OCI-LY7 (cell line): Measurements from ENCODE around the gene CHMP1A.

Experiments
- EZH2phosphoT487 ChIP-seq: fragments of 200-600 bp; sonication (generic); IDR thresholded peaks from 2 replicates; pipeline ENCODE4 v1.6.1; 2018; ENCODE audit warnings: low read depth, borderline replicate concordance, mild to moderate bottlenecking, mixed run types, antibody characterized with exemption, low read length, moderate library complexity, mixed read lengths
- TF ChIP-seq, protein P1 (sequence below): fragments of 200-600 bp; sonication (generic); conservative IDR thresholded peaks from 2 replicates; pipeline ENCODE4 v1.5.1; 2014; ENCODE audit warnings: mild to moderate bottlenecking, antibody characterized with exemption, low read length, moderate library complexity, mixed read lengths

DNA sequence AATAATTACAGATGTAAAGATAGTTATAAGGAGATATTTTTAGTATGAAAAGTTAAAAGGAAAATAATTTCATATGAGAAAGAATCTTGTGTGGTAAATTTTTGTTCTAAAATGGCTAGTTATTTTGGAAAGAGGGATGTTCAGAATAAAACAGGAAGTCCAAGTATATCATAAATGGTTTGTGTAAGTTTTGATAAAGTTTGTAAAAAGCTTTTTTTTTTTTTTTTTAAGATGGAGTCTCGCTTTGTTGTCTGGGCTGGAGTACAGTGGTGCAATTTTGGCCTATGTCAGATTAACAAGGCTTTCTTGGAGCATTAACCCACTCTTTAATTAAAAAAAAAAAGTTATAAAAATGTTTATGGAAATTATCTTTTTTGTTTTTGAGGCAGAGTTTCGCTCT is 20.8 kb upstream of the CHMP1A start:
- TF ChIP-seq EZH2phosphoT487, result no peak
- TF ChIP-seq, protein P1, sequence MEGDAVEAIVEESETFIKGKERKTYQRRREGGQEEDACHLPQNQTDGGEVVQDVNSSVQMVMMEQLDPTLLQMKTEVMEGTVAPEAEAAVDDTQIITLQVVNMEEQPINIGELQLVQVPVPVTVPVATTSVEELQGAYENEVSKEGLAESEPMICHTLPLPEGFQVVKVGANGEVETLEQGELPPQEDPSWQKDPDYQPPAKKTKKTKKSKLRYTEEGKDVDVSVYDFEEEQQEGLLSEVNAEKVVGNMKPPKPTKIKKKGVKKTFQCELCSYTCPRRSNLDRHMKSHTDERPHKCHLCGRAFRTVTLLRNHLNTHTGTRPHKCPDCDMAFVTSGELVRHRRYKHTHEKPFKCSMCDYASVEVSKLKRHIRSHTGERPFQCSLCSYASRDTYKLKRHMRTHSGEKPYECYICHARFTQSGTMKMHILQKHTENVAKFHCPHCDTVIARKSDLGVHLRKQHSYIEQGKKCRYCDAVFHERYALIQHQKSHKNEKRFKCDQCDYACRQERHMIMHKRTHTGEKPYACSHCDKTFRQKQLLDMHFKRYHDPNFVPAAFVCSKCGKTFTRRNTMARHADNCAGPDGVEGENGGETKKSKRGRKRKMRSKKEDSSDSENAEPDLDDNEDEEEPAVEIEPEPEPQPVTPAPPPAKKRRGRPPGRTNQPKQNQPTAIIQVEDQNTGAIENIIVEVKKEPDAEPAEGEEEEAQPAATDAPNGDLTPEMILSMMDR, result no peak
